Lower leg skin (tissue), 3 donors: Measurements from ENCODE around the gene TNFRSF6B.

Experiments used
- POLR2A ChIP-seq, 2 donors: fragments of 450-650 bp; IDR thresholded peaks; one replicate each; pipeline ENCODE4 v1.6.1; 2016 to 2017; ENCODE audit warnings: antibody characterized with exemption in 2 of 2, mild to moderate bottlenecking in 1 of 2, moderate library complexity in 1 of 2
- TF ChIP-seq, protein P1 (sequence below), 3 donors: fragments of 450-650 bp; IDR thresholded peaks; one replicate each; pipeline ENCODE4 v1.5.1; 2016; ENCODE audit warnings: antibody characterized with exemption in 3 of 3, mild to moderate bottlenecking in 3 of 3, moderate library complexity in 2 of 3

DNA sequence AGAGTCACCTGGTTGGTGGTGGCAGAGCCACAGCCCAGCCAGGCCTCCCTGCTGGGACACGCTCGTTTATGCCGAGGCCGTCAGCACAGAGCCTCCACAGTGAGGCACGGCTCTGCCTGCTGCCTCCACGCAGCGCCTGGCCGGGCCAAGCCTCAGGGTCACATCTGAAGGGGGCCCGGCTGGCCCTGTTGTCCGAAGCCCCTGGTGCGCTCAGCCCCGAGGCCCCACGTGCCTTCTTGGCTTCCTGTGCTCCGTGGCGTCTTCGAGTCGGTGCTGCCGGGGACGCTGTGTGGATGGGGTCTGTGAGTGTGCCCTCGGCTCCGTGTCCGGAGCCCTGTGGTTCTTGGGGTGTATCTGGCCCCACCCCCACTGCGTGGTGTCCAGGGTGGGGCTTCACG lies 10.4 kb upstream of the TNFRSF6B start:
- TF ChIP-seq, protein P1, sequence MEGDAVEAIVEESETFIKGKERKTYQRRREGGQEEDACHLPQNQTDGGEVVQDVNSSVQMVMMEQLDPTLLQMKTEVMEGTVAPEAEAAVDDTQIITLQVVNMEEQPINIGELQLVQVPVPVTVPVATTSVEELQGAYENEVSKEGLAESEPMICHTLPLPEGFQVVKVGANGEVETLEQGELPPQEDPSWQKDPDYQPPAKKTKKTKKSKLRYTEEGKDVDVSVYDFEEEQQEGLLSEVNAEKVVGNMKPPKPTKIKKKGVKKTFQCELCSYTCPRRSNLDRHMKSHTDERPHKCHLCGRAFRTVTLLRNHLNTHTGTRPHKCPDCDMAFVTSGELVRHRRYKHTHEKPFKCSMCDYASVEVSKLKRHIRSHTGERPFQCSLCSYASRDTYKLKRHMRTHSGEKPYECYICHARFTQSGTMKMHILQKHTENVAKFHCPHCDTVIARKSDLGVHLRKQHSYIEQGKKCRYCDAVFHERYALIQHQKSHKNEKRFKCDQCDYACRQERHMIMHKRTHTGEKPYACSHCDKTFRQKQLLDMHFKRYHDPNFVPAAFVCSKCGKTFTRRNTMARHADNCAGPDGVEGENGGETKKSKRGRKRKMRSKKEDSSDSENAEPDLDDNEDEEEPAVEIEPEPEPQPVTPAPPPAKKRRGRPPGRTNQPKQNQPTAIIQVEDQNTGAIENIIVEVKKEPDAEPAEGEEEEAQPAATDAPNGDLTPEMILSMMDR (IDR thresholded peaks at IDR 0.05) = no peak
- TF ChIP-seq POLR2A (IDR thresholded peaks at IDR 0.05) = no peak
